Smooth muscle cell (in vitro differentiated cells): ENCODE results near the gene SUGP2. TPM values are rescaled to one million over a fixed set of nuclear protein-coding genes. Genes with fewer than 3 reads are reported as not detected.

Source experiments
- DNase-seq: peaks from one replicate; lab custom pipeline; 2025; ENCODE audit not compliant: unreplicated experiment; lab: John Stamatoyannopoulos, UW
- H2AFZ ChIP-seq: fragments of 200-600 bp; sonication (generic); 2 replicates; pipeline ENCODE4 v1.6.0; 2016; ENCODE audit warnings: antibody characterized with exemption, low read depth, mild to moderate bottlenecking
- H3F3A ChIP-seq: fragments of 200-600 bp; sonication (generic); 2 replicates; pipeline ENCODE4 v1.6.0; 2017; ENCODE audit warnings: antibody characterized with exemption, low read depth
- H3K27ac ChIP-seq: fragments of 200-600 bp; sonication (generic); 2 replicates; pipeline ENCODE4 v1.5.1; 2016; ENCODE audit warnings: low read depth, mild to moderate bottlenecking
- H3K27me3 ChIP-seq: fragments of 200-600 bp; sonication (generic); 2 replicates; pipeline ENCODE4 v1.6.1; 2016; ENCODE audit warnings: low read depth, mild to moderate bottlenecking
- H3K36me3 ChIP-seq: fragments of 200-600 bp; sonication (generic); 2 replicates; pipeline ENCODE4 v1.5.1; 2016; ENCODE audit warnings: low read depth
- H3K4me1 ChIP-seq: fragments of 200-600 bp; sonication (generic); 2 replicates; pipeline ENCODE4 v1.5.1; 2016; ENCODE audit warnings: low read depth
- H3K4me2 ChIP-seq: fragments of 200-600 bp; sonication (generic); 2 replicates; pipeline ENCODE4 v1.6.0; 2016; ENCODE audit warnings: mild to moderate bottlenecking
- H3K4me3 ChIP-seq: fragments of 200-600 bp; sonication (generic); 2 replicates; pipeline ENCODE4 v1.5.1; 2016; ENCODE audit warnings: mild to moderate bottlenecking
- H3K79me2 ChIP-seq: fragments of 200-600 bp; sonication (generic); 2 replicates; pipeline ENCODE4 v1.6.0; 2016; ENCODE audit warnings: low read depth, mild to moderate bottlenecking
- H3K9ac ChIP-seq: fragments of 200-600 bp; sonication (generic); 2 replicates; pipeline ENCODE4 v1.6.0; 2016; ENCODE audit warnings: low read depth
- H3K9me3 ChIP-seq: fragments of 200-600 bp; sonication (generic); replicated peaks from 2 replicates; pipeline ENCODE4 v1.5.1; 2016; ENCODE audit warnings: low read depth
- H4K20me1 ChIP-seq: fragments of 200-600 bp; sonication (generic); 2 replicates; pipeline ENCODE4 v1.6.0; 2016; ENCODE audit warnings: low read depth
- CTCF ChIP-seq: fragments of 200-600 bp; sonication (generic); IDR thresholded peaks from 2 replicates; pipeline ENCODE4 v1.5.1; 2017; ENCODE audit warnings: borderline replicate concordance, mild to moderate bottlenecking, antibody characterized with exemption; ENCODE audit not compliant: insufficient read depth, poor library complexity, severe bottlenecking
- WGBS: methylation state at CpG from one replicate; pipeline ENCODE4 v1.1.7; 2016; ENCODE audit warnings: low lambda C conversion rate; 5-methylcytosine and 5-hydroxymethylcytosine counted together
- polyA plus RNA-seq: library from polyadenylated mRNA; unstranded; fragments of >200 nt; fragmentation: Nextera tagmentation; extraction: Ambion mirVana; gene quantifications from 2 replicates; pipeline ENCODE4 v1.2.1, GENCODE V29; 2016
- total RNA-seq: library from RNA; depleted of rRNA; stranded (reverse); fragments of >200 nt; gene quantifications from 2 replicates; pipeline ENCODE4 v1.2.3, GENCODE V29; 2014

The SUGP2 gene
- total and polyA plus RNA-seq, 2 experiments from 2014 or later, result 42.2 to 47.6 TPM

DNA sequence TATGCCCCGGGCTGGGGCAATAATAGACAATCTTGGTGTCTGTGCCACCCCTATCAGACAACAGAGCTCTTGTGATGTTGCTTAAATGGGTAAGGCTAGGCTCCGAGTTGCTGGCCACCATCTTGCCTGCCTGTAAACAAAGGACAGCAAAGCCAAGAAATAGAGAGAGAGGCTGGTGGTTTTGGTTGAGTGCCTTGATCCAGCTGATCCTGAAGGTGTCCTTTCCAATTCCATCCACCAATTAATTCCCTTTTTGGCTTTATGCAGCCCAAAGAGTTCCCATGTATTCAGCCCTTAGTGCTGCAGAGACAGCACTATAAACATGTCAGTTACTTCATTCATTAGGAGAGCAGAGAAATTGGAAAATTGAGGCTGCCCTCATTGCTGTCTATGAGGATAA lies 50.6 kb downstream of the SUGP2 start:
- no peak overlapping the region for H2AFZ ChIP-seq

DNA sequence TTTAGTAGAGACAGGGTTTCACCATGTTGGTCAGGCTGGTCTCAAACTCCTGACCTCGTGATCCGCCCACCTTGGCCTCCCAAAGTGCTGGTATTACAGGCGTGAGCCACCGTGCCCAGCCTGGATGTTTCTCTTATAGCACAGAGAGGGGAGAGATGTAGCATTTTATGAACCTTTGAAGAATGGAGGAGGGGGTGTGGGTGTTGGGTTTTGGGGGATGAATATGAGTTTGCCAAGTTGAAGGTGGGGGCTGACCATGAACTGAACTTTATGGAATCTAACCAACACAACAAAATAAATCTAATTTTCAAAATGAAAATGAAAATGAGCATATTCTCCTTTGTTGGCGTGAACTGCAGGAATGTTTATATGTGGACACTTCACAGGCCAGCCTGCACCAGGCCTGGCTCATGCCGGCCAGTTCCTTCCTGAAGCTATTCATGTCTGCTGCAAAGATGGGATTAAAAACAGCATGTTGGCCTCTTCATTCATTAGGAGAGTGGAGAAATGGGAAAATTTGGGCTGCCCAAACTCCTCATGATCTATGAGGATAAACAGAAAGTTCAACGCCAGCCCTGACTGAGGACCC lies 52.8 kb downstream of the SUGP2 start:
- Histone ChIP-seq H4K20me1 (no peaks in the 10 kb centered on the region), H3K27ac (no peak overlapping the region), H3F3A (no peaks in the 10 kb centered on the region), H3K4me3 (no peak overlapping the region), H2AFZ (no peak overlapping the region), H3K4me1 (no peaks in the 10 kb centered on the region), H3K79me2 (no peaks in the 10 kb centered on the region), H3K9ac (no peak overlapping the region), H3K4me2 (no peak overlapping the region), H3K9me3 (no peaks in the 10 kb centered on the region), H3K27me3 (peaks cover 7% of the 10 kb centered on the region), H3K36me3 (no peaks in the 10 kb centered on the region)
- 88% methylated on average over 7 of the region's 7 CpGs for WGBS
- no peak for DNase-seq
- no peak for TF ChIP-seq CTCF

More for the DNA sequence above, 50.6 kb downstream of the SUGP2 start:
- Histone ChIP-seq H3K79me2 (no peaks in the 10 kb centered on the region), H3K4me2 (no peak overlapping the region), H3K36me3 (no peaks in the 10 kb centered on the region), H3K27ac (no peak overlapping the region), H3K27me3 (peaks cover 7% of the 10 kb centered on the region), H4K20me1 (no peaks in the 10 kb centered on the region), H3K4me3 (no peak overlapping the region), H3F3A (no peaks in the 10 kb centered on the region), H3K9me3 (no peaks in the 10 kb centered on the region), H3K9ac (no peak overlapping the region), H3K4me1 (no peaks in the 10 kb centered on the region)
- WGBS, result 85% methylated on average over 2 of the region's 2 CpGs
- no peak for DNase-seq
- no peak for TF ChIP-seq CTCF

- Histone ChIP-seq H3F3A (no peaks in the 10 kb centered on the region), H3K36me3 (no peaks in the 10 kb centered on the region), H3K9me3 (no peaks in the 10 kb centered on the region), H3K27ac (no peak overlapping the region), H3K4me3 (no peak overlapping the region), H4K20me1 (no peaks in the 10 kb centered on the region), H3K9ac (no peak overlapping the region), H3K79me2 (no peaks in the 10 kb centered on the region), H3K4me2 (no peak overlapping the region), H2AFZ (no peak overlapping the region), H3K4me1 (no peaks in the 10 kb centered on the region), H3K27me3 (peaks cover 4% of the 10 kb centered on the region)
- TF ChIP-seq CTCF, result no peak
- DNase-seq, result no peak
- 94% methylated on average over 7 of the region's 7 CpGs for WGBS
Observed at GRCh38 chr19:18978616-18979015, 54.7 kb downstream of the SUGP2 start.

DNA sequence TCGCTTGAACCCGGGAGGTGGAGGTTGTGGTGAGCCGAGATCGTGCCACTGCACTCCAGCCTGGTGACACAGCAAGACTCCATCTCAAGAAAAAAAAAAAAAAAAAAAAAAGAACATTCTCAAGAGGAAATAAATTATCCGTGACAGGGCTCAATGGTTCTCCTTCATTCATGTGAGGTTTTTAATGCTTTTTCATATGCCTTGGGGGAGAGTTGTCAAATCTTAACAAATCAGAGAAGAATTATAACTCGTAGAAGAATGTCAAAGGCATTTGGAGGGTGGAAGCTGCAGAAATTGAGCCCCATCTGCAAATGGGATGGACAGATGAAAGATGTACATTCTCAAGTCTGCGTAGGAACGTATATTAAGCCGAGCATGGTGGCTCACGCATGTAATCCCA lies 57.4 kb downstream of the SUGP2 start:
- H3K9ac ChIP-seq, result no peak overlapping the region
- 95% methylated on average over 10 of the region's 10 CpGs for WGBS
- H3K27ac ChIP-seq, result no peak overlapping the region

More for the DNA sequence above, 57.4 kb downstream of the SUGP2 start:
- H3K9me3 ChIP-seq, result no peaks in the 10 kb centered on the region
- H3K27me3 ChIP-seq, result no peaks in the 10 kb centered on the region
- H3K36me3 ChIP-seq, result no peaks in the 10 kb centered on the region
- no peaks in the 10 kb centered on the region for H3K4me1 ChIP-seq
- H3K4me2 ChIP-seq, result no peak overlapping the region
- H4K20me1 ChIP-seq, result no peaks in the 10 kb centered on the region
- no peak overlapping the region for H2AFZ ChIP-seq
- no peaks in the 10 kb centered on the region for H3F3A ChIP-seq
- H3K79me2 ChIP-seq, result no peaks in the 10 kb centered on the region
- no peak for DNase-seq
- H3K4me3 ChIP-seq, result no peak overlapping the region
- no peak for TF ChIP-seq CTCF
